HG03045 (cell line): ENCODE measurements around the gene MANBA.

Experiments
- ATAC-seq: cut with Tn5 transposase; IDR thresholded peaks from one replicate; pipeline ENCODE4 v1.9.1; 2021; ENCODE audit warnings: mild to moderate bottlenecking, moderate library complexity; ENCODE audit not compliant: unreplicated experiment

Gene MANBA

GRCh38 chr4:102760645-102761295 is at the start of gene MANBA:
TSS of gene MANBA (minus strand) at chr4:102760968. CDS start at chr4:102760894, 74 bp downstream.
- ATAC-seq: peak; percentile 93

GRCh38 chr4:102809691-102810090 is 48.9 kb upstream of the MANBA start:
- no peak for ATAC-seq

GRCh38 chr4:102809190-102809589 is 48.4 kb upstream of the MANBA start:
- ATAC-seq: no peak

- no peak for ATAC-seq
Observed at GRCh38 chr4:102808009-102808408, 47.2 kb upstream of the MANBA start.

GRCh38 chr4:102807345-102807744 is 46.6 kb upstream of the MANBA start:
- no peak for ATAC-seq

GRCh38 chr4:102799816-102800215 is 39.0 kb upstream of the MANBA start:
- no peak for ATAC-seq

- no peak for ATAC-seq
Observed at GRCh38 chr4:102794999-102795398, 34.2 kb upstream of the MANBA start.

- ATAC-seq: no peak
Observed at GRCh38 chr4:102792361-102792936, 31.7 kb upstream of the MANBA start.

GRCh38 chr4:102791318-102791835 is 30.6 kb upstream of the MANBA start:
- ATAC-seq: no peak

GRCh38 chr4:102789317-102789717 is 28.5 kb upstream of the MANBA start:
- no peak for ATAC-seq

GRCh38 chr4:102787944-102788343 is 27.2 kb upstream of the MANBA start:
- ATAC-seq: no peak

- no peak for ATAC-seq
Observed at GRCh38 chr4:102787096-102787881, 26.5 kb upstream of the MANBA start.

GRCh38 chr4:102786279-102786678 is 25.5 kb upstream of the MANBA start:
- ATAC-seq: no peak

GRCh38 chr4:102783006-102783405 is 22.2 kb upstream of the MANBA start:
- no peak for ATAC-seq

GRCh38 chr4:102781570-102781969 is 20.8 kb upstream of the MANBA start:
- ATAC-seq: no peak

- no peak for ATAC-seq
Observed at GRCh38 chr4:102780476-102781144, 19.8 kb upstream of the MANBA start.

GRCh38 chr4:102779204-102779603 is 18.4 kb upstream of the MANBA start:
- no peak for ATAC-seq

- ATAC-seq: no peak
Observed at GRCh38 chr4:102778720-102779119, 18.0 kb upstream of the MANBA start.

GRCh38 chr4:102775805-102776204 is 15.0 kb upstream of the MANBA start:
- ATAC-seq: no peak

- no peak for ATAC-seq
Observed at GRCh38 chr4:102774254-102774653, 13.5 kb upstream of the MANBA start.

GRCh38 chr4:102772738-102773340 is 12.1 kb upstream of the MANBA start:
- ATAC-seq: no peak
